ENCODE measurements around the gene IFT88.

The IFT88 gene

DNA sequence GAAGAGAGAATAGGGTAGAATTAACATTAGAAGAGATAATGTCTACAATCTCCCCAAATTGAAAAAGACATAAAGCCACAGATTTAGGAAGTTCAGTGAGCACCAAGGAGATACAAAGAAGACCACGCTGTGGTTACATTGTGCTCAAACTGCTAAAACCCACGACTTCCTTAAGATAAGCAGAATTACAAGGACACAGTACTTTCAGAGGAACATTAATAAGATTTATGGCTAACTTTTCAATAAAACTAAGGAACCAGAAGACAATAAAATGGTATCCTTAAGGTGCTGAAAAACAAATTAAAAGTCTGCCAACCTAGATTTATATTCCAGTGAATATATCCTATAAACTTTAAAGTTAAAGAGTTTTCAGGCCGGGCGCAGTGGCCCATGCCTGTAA, 129.1 kb downstream of the IFT88 start:
- no peak for DNase-seq

DNA sequence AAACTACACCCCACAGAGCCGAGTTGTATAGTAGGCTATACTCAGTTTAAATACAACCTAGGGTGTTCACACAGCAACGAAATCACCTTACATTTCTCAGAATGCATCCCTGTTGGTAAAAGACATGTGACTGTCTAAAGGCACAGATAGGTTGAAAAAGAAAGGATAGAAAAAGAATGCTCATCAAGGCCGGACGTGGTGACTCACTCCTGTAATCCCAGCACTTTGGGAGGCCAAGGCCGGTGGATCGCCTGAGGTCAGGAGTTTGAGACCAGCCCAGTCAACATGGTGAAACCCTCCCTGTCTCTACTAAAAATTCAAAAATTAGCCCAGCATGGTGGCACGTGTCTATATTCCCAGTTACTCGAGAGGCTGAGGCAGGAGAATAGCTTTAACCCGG, 132.8 kb downstream of the IFT88 start:
- no peak for DNase-seq

GRCh38 chr13:20700288-20700687, 133.3 kb downstream of the IFT88 start:
- no peak for DNase-seq

- no peak for DNase-seq
Measured at GRCh38 chr13:20701461-20701860, 134.5 kb downstream of the IFT88 start.

DNA sequence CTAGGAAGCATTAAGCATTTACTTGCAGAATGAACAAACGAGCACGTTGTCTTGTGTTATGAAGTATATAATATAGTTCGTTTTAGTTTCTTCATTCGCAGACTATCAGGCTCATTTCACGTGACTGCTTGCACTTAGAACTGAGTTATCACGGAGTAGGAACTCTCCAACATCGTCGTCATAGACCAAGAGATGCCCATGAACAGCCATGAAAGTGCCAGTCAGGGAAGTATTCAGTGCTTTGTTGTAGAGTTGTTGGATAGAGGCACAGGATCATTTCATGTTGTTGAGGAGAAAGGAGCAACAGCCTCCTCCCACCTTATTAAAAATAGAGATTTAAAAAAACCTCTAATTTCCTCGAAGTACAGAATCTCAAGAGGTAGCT, 135.6 kb downstream of the IFT88 start:
- DNase-seq = peak; percentile 35

- peak; percentile 34 for DNase-seq
Measured at GRCh38 chr13:20702915-20703779, 136.2 kb downstream of the IFT88 start, which contains the start of gene IL17D. Gene IL17D (plus strand): TSS chr13:20703699. CDS start chr13:20704002, 303 bp downstream.

- peak; percentile 64 for DNase-seq
Measured at GRCh38 chr13:20703780-20704458, 137.0 kb downstream of the IFT88 start.

DNA sequence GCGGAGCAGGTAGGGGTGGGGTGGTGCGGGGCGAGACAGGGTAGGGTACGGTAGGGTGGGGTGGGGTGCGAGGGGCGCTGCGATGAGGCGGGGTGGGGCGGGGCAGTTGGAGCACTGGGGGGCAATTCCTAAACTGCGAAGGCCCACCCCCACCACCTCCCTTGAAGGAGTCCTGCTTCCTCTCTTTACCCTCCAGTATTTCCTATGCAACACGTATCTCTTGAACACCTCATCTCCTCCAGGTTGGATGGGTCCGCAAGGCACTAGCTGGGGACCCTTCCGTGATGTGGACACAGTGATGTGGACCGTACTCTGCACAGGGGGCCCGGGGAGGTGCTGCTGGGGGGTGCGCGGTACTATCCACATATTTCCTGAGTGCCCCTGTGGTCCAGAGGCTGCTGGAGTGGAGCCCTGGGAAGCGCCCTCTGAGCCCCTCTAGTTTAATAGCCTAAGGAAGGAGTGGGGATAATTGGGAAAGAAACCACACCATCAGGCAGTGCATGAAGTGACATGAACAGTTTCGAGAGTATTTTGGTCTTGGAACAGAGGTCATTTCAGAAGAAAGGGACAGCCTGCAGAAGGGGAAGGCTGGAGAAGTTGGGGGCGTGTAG, 137.6 kb downstream of the IFT88 start:
- DNase-seq = no peak

DNA sequence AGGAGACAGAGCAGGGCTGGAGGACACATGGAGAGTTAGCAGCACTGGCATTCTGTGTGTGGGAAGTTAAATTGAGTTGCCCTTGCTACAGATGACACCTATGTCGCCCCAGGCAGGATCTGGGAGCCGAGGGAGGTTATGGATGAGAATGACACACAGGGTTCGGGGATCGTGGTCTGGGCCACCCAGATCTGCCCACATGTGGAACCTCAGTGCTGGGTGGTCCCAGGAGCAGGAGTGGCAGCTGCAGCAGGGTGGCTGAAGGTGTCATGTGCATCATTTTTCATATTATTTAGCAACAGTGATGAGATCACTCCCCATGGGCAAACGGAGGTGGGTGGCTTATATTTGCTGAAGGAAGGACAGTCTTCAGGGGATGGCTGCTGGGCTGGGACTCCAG, 139.7 kb downstream of the IFT88 start:
- DNase-seq = no peak

DNA sequence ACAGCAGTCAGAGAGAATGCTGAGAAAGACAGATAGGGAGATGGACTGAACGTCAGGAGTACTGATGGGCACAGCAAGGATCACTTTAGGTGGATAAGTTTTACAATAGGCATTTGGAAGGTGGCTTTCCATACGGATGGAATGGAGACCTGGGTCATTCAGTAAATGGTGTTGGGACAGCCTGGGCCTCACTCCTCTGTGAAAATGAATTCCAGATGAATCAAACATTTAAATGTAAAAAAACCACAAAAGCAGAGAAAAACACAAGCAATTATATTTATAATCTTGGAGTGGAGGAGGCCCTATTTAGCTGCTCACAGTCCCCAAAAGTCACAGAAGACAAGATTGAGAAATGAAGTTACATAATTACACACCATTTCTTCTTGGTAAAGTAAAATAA, 141.3 kb downstream of the IFT88 start:
- DNase-seq = no peak

DNA sequence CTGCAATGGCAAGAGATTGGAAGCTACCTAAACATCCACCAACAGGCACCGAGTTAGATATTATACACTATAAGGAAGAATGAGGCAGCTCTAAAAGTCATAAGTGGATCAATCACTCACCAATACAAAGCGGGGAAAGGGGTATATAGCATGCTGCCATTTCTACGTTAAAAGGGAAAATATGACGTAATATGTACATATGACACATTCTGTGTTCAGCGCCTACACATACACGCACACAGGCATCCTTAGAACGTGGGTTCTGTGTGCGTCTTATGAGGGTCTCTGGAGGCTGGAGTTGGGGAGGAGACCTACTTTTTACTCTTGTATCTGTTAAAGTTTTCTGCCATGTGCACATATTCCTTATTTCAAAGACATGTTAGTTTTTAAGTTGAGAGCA, 142.4 kb downstream of the IFT88 start:
- DNase-seq = no peak

- no peak for DNase-seq
Measured at GRCh38 chr13:20709782-20710181, 142.8 kb downstream of the IFT88 start.

GRCh38 chr13:20711301-20712044, 144.5 kb downstream of the IFT88 start:
- DNase-seq = no peak

DNA sequence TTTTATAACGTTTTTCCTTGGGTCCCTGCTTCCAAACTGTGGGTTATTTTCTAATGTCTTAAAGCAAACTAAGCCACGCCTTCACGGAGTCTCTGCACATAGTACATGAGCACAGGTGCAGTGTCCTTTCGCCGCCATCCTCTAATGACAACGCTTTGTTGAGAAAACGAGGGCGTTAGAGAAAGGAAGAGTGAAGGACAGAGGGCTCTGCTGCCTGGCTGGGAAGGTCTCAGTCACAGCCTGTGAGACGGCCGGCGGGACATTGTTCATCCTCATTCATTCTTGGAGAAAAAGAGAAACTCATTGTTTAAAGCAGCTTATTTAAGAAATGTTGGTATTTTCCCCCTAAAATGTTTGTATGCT, 146.0 kb downstream of the IFT88 start:
- DNase-seq = no peak

- DNase-seq = no peak
Measured at GRCh38 chr13:20713751-20714150, 146.8 kb downstream of the IFT88 start.

DNA sequence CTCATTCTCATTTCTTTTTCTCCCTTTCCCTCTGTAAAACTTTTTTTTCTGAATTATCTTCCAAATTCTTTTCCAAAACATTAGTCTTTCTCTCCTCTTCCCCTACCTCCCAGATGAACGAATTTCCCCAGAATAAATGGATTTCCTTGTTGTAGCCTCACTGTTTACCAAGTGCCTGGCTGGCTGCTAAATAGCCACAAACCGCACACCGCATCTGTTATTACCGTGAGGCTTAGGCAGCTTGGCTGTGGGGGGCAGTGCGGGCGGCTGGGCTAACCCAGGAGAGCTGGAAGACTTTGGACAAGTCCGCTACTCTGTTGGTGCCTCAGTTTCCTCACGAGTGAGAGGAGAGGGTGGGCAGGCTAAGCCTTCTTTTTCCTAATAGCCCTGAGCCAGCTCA, 147.2 kb downstream of the IFT88 start:
- no peak for DNase-seq

GRCh38 chr13:20714563-20715329, 147.8 kb downstream of the IFT88 start:
- no peak for DNase-seq

DNA sequence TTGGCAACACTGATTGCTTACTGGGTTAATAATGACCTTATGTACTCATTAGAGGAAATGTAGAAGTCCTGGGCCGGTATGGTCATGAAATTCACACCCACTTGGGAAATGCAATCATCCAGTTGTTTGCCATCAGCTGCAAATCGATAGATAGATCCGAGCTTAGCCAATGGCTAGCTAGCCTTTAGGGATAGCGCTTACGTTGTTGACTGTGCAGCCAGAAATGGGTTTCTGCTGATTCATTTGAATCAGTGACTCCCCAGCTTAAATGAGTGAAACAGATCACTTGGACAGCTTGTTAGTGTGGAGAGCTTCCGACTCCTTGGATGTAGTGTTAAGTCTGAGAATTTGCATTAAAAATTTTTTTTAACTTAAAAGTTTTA, 148.4 kb downstream of the IFT88 start:
- no peak for DNase-seq

GRCh38 chr13:20716951-20717350, 150.0 kb downstream of the IFT88 start:
- peak; percentile 23 for DNase-seq

DNA sequence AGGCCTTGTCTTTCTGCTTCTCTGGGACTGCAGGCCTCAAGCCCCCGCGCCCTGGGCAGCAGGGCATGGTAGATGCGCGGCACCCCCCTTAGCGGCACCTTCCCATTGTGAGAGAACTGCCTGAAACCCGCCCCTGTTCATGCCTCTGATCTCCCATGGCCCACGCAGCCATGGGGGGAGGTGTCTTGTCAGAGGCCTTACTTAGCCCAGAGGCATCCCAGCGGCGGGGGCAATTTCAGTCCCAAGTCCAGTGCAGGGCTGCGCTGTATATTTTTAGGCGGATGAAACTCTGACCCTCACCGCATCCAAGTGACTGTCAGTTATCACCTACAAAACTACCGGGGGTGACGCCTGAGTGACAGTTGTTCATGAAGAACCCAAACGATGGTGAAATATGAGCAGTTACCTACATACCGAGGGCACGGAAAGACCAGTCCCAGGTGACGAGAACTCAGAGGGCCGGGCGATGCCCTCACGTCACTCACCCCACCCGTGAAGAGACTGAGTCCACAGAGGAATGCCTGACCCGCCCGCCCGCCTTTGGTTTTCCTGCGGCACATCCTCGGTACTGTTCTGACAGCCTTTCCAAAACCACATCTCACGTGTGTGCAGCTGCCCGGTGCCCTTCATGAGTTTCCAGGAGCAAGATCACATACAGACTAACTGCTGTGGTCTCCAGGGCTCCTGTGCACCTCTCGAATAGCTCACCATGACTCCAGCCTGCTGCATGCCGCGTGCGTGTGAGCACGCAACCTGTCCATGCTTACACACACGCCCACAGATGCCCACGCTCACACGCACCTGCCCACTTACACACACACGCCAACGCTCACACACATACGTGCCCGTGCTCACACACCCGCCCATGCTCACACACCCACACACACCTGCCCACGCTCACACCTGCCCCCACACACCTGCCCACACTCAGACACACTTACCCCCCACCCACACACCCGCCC, 150.9 kb downstream of the IFT88 start:
- DNase-seq = no peak

GRCh38 chr13:20718958-20719566, 152.1 kb downstream of the IFT88 start:
- DNase-seq = no peak

All from NCI-H1105 treated with DMSO at 0.1 percent for 48 hours (cell line).